HG03442 (cell line): ENCODE measurements around the gene TSSK6.

ENCODE experiments used
- ATAC-seq: cut with Tn5 transposase; IDR thresholded peaks from one replicate; pipeline ENCODE4 v1.9.1; 2021; ENCODE audit warnings: mild to moderate bottlenecking, moderate library complexity; ENCODE audit not compliant: unreplicated experiment

The TSSK6 gene

DNA sequence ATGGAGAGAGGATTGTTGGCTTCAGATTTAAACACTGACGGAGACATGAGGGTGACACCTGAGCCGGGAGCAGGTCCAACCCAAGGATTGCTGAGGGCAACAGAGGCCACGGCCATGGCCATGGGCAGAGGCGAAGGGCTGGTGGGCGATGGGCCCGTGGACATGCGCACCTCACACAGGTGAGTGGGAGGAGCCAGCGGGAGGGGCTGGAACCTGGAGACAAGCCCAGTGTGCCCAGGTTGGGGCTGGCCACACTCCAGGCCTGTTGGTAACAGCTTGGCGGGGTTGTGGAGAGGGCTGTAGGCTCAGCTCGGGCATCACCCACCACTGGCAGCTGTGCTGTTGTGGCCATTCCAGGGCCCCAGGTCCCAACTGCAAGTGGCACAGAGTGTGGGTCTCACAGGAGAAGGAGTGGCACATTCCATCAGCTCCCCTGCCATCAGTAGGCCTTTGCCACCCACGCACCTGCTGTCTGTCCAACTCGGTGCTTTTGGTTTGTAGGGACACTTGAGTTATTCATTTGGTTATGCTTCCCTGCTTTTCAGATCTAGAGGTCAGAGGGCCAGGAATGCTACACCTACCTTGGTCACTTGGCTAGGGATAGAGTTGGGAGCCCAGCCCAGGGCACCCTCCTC, 49.8 kb downstream of the TSSK6 start:
- ATAC-seq = no peak

- ATAC-seq = no peak
These were observed 50.8 kb downstream of the TSSK6 start for GRCh38 chr19:19464339-19465098.
